Progenitor cell of endocrine pancreas (in vitro differentiated cells): ENCODE results near the gene ANO2. TPM values are rescaled to one million over a fixed set of nuclear protein-coding genes. Genes with fewer than 3 reads are reported as not detected.
"Not testable (repeated sequence)": the region's sequence is repeated elsewhere in the genome, so short reads cannot be mapped to it uniquely, and the experiment has no call there.

Experiments
- DNase-seq: peaks from one replicate; pipeline ENCODE4 v3.0.0; 2021; ENCODE audit warnings: low spot score; ENCODE audit not compliant: unreplicated experiment
- H3K27ac Mint-ChIP-seq: 2 replicates; pipeline ENCODE4 v1.8.0; 2021; ENCODE audit warnings: mild to moderate bottlenecking, moderate library complexity, mixed read lengths
- H3K27me3 Mint-ChIP-seq: 2 replicates; pipeline ENCODE4 v1.8.0; 2021; ENCODE audit warnings: mixed read lengths
- H3K36me3 Mint-ChIP-seq: 2 replicates; pipeline ENCODE4 v1.8.0; 2022; ENCODE audit warnings: mixed read lengths; ENCODE audit not compliant: insufficient read depth
- H3K4me1 Mint-ChIP-seq: 2 replicates; pipeline ENCODE4 v1.8.0; 2021; ENCODE audit warnings: low read depth, mixed read lengths
- H3K4me3 Mint-ChIP-seq: 2 replicates; pipeline ENCODE4 v1.8.0; 2021; ENCODE audit warnings: low read depth, mild to moderate bottlenecking, moderate library complexity, mixed read lengths
- H3K9me3 Mint-ChIP-seq: 2 replicates; pipeline ENCODE4 v1.8.0; 2021; ENCODE audit warnings: low read depth, mixed read lengths
- CTCF ChIP-seq: fragments of 200-600 bp; sonication (generic); IDR thresholded peaks from one replicate; pipeline ENCODE4 v1.5.0; 2021; ENCODE audit warnings: antibody characterized with exemption, mild to moderate bottlenecking; ENCODE audit not compliant: unreplicated experiment
- total RNA-seq: library from RNA; stranded (reverse); gene quantifications from 2 replicates; pipeline ENCODE4 v1.2.1, GENCODE V29; 2021

ANO2 gene
- total RNA-seq, 1 donor from 2014 or later = 2.8 TPM

GRCh38 chr12:5888816-5889315 lies 56.2 kb downstream of the ANO2 start:
- Mint-ChIP-seq H3K4me3 (no peak overlapping the region), H3K36me3 (no peaks in the 10 kb centered on the region), H3K4me1 (no peaks in the 10 kb centered on the region), H3K9me3 (peaks cover 16% of the 10 kb centered on the region), H3K27ac (no peak overlapping the region), H3K27me3 (peaks cover 5% of the 10 kb centered on the region)
- TF ChIP-seq CTCF = no peak
- no peak for DNase-seq

- H3K27ac Mint-ChIP-seq, DNase-seq, H3K4me1 Mint-ChIP-seq, H3K27me3 Mint-ChIP-seq, H3K36me3 Mint-ChIP-seq, H3K4me3 Mint-ChIP-seq: not testable (repeated sequence)
- H3K9me3 Mint-ChIP-seq = peaks cover 11% of the 10 kb centered on the region
These were observed 57.2 kb downstream of the ANO2 start for GRCh38 chr12:5887819-5888218.

GRCh38 chr12:5884866-5885265 lies 60.2 kb downstream of the ANO2 start:
- no peak for TF ChIP-seq CTCF
- H3K27ac Mint-ChIP-seq = no peak overlapping the region

GRCh38 chr12:5884285-5884684 lies 60.8 kb downstream of the ANO2 start:
- H3K9me3 Mint-ChIP-seq = peaks cover under 1% of the 10 kb centered on the region
- peaks cover 5% of the 10 kb centered on the region for H3K4me1 Mint-ChIP-seq
- H3K36me3 Mint-ChIP-seq = no peaks in the 10 kb centered on the region
- no peak for TF ChIP-seq CTCF
- DNase-seq = no peak
- no peak overlapping the region for H3K4me3 Mint-ChIP-seq
- no peak overlapping the region for H3K27ac Mint-ChIP-seq
- H3K27me3 Mint-ChIP-seq = peaks cover 18% of the 10 kb centered on the region

More at GRCh38 chr12:5884866-5885265, 60.2 kb downstream of the ANO2 start:
- no peak overlapping the region for H3K4me3 Mint-ChIP-seq
- H3K4me1 Mint-ChIP-seq = peaks cover 5% of the 10 kb centered on the region
- no peaks in the 10 kb centered on the region for H3K36me3 Mint-ChIP-seq
- peaks cover 18% of the 10 kb centered on the region for H3K27me3 Mint-ChIP-seq
- peaks cover 3% of the 10 kb centered on the region for H3K9me3 Mint-ChIP-seq
- DNase-seq = no peak

GRCh38 chr12:5882511-5883190 lies 62.4 kb downstream of the ANO2 start:
- no peak overlapping the region for H3K27ac Mint-ChIP-seq

More at GRCh38 chr12:5882511-5883190, 62.4 kb downstream of the ANO2 start:
- Mint-ChIP-seq H3K36me3 (no peaks in the 10 kb centered on the region), H3K27me3 (peaks cover 18% of the 10 kb centered on the region), H3K9me3 (no peaks in the 10 kb centered on the region), H3K4me1 (peaks cover 5% of the 10 kb centered on the region), H3K4me3 (no peak overlapping the region)
- no peak for DNase-seq
- TF ChIP-seq CTCF = no peak
